H1 (cell line): ENCODE data around the gene ADNP2. TPM values are rescaled to one million over a fixed set of nuclear protein-coding genes. Genes with fewer than 3 reads are reported as not detected.

Source experiments
- CTCF ChIA-PET: fragments of 300-600 bp; sonication (Branson Sonifier 250); formaldehyde crosslinking; loops from one replicate; lab custom pipeline; 2021; ENCODE audit not compliant: partially characterized antibody; lab: Charles Lee
- POLR2A ChIA-PET: fragments of 300-600 bp; sonication (Branson Sonifier 250); formaldehyde crosslinking; loops from one replicate; lab custom pipeline; 2021; ENCODE audit warnings: inconsistent platforms; ENCODE audit not compliant: partially characterized antibody; lab: Charles Lee
- DNase-seq, 2 experiments: peaks; one replicate each; pipeline versions ENCODE4 v3.0.0 to v3.0.0-alpha.2; 2010 to 2022; ENCODE audit warnings: low spot score in 2 of 2, low read depth in 1 of 2, mixed read lengths in 1 of 2
- FAIRE-seq: peaks from 2 replicates; lab custom pipeline; 2011; peaks lifted over from hg19 to GRCh38; lab: Jason Lieb, UNC
- H2AFZ ChIP-seq: 2 replicates; pipeline ENCODE4 v1.8.1; 2012; ENCODE audit warnings: low read length, inconsistent platforms
- H2AK5ac ChIP-seq: 2 replicates; pipeline ENCODE4 v1.6.1; 2013; ENCODE audit warnings: low read depth, low read length
- H2BK120ac ChIP-seq: replicated peaks from 2 replicates; pipeline ENCODE3; 2013; ENCODE audit warnings: low read depth, low read length, inconsistent platforms
- H2BK12ac ChIP-seq: 2 replicates; pipeline ENCODE4 v1.6.1; 2013; ENCODE audit warnings: low read depth, low read length
- H2BK15ac ChIP-seq: 2 replicates; pipeline ENCODE4 v1.6.1; 2013; ENCODE audit warnings: low read length
- H2BK20ac ChIP-seq: 2 replicates; pipeline ENCODE4 v1.6.1; 2013; ENCODE audit warnings: low read length
- H2BK5ac ChIP-seq: 2 replicates; pipeline ENCODE4 v1.6.1; 2013; ENCODE audit warnings: low read depth, low read length
- H3K14ac ChIP-seq: 2 replicates; pipeline ENCODE4 v1.6.1; 2013; ENCODE audit warnings: inconsistent platforms; ENCODE audit not compliant: insufficient read length
- H3K18ac ChIP-seq: 2 replicates; pipeline ENCODE4 v1.6.1; 2013; ENCODE audit warnings: low read length; ENCODE audit errors: extremely low read depth
- H3K23ac ChIP-seq: 2 replicates; pipeline ENCODE4 v1.6.1; 2013; ENCODE audit warnings: inconsistent platforms; ENCODE audit not compliant: insufficient read length
- H3K23me2 ChIP-seq: 2 replicates; pipeline ENCODE4 v1.6.1; 2013; ENCODE audit warnings: low read depth, low read length
- H3K27ac ChIP-seq: 2 replicates; pipeline ENCODE4 v1.6.1; 2011; ENCODE audit warnings: low read depth, low read length, inconsistent platforms
- H3K27me3 ChIP-seq, 4 experiments: replicated peaks in 1 of 4; 1 replicate in 1 of 4; 2 replicates in 3 of 4; pipeline versions ENCODE4 v1.6.1 to v1.8.1; 2011 to 2013; ENCODE audit warnings: low read length in 3 of 4, mild to moderate bottlenecking in 3 of 4, inconsistent platforms in 2 of 4, mixed read lengths in 2 of 4, moderate library complexity in 1 of 4; ENCODE audit not compliant: control insufficient read depth in 3 of 4, insufficient read depth in 3 of 4; ENCODE audit errors: extremely low read depth in 1 of 4
- H3K36me3 ChIP-seq, 4 experiments: 2 replicates each; pipeline versions ENCODE4 v1.6.1 to v1.8.1; 2011 to 2013; ENCODE audit warnings: mild to moderate bottlenecking in 4 of 4, low read length in 3 of 4, moderate library complexity in 2 of 4, control low read depth in 1 of 4, inconsistent platforms in 1 of 4; ENCODE audit not compliant: insufficient read depth in 4 of 4, control insufficient read depth in 2 of 4
- H3K4ac ChIP-seq: replicated peaks from 2 replicates; pipeline ENCODE3; 2013; ENCODE audit warnings: low read length, low read depth, mixed read lengths, inconsistent platforms; ENCODE audit not compliant: insufficient read length
- H3K4me1 ChIP-seq, 4 experiments: replicated peaks in 1 of 4; 1 replicate in 1 of 4; 2 replicates in 3 of 4; pipeline versions ENCODE4 v1.6.1 to v1.8.1; 2011 to 2013; ENCODE audit warnings: low read length in 3 of 4, inconsistent platforms in 2 of 4, mixed read lengths in 1 of 4; ENCODE audit not compliant: insufficient read depth in 4 of 4, control insufficient read depth in 3 of 4
- H3K4me2 ChIP-seq, 2 experiments: 2 replicates each; pipeline versions ENCODE4 v1.6.1 to v1.8.1; 2011 to 2013; ENCODE audit warnings: low read depth in 2 of 2, low read length in 2 of 2, control low read depth in 1 of 2, inconsistent platforms in 1 of 2, mild to moderate bottlenecking in 1 of 2; ENCODE audit not compliant: insufficient read depth in 1 of 2
- H3K4me3 ChIP-seq, 4 experiments: fragments of 200-600, 300-600 bp in 1 of 4; sonication (generic), shearing (Covaris generic), sonication (Bioruptor Twin) in 1 of 4; 2 replicates each; pipeline versions ENCODE4 v1.5.1 to v1.8.1; 2011 to 2016; ENCODE audit warnings: low read length in 4 of 4, low read depth in 3 of 4, control low read depth in 2 of 4, inconsistent platforms in 2 of 4, mild to moderate bottlenecking in 2 of 4, mixed read lengths in 1 of 4, moderate library complexity in 1 of 4; ENCODE audit not compliant: insufficient read depth in 2 of 4; ENCODE audit errors: extremely low read depth in 1 of 4
- H3K56ac ChIP-seq: replicated peaks from 2 replicates; pipeline ENCODE3; 2013; ENCODE audit warnings: low read depth, mild to moderate bottlenecking, mixed read lengths, low read length, inconsistent platforms; ENCODE audit not compliant: insufficient read length
- H3K79me1 ChIP-seq: 2 replicates; pipeline ENCODE4 v1.6.1; 2013; ENCODE audit warnings: low read depth, low read length, control low read depth
- H3K79me2 ChIP-seq, 2 experiments: 2 replicates each; pipeline versions ENCODE4 v1.6.1 to v1.8.1; 2012 to 2013; ENCODE audit warnings: low read length in 2 of 2, mild to moderate bottlenecking in 2 of 2, inconsistent platforms in 1 of 2; ENCODE audit not compliant: insufficient read depth in 2 of 2, control insufficient read depth in 1 of 2
- H3K9ac ChIP-seq, 4 experiments: replicated peaks in 1 of 4; 1 replicate in 1 of 4; 2 replicates in 3 of 4; pipeline versions ENCODE4 v1.6.1 to v1.8.1; 2011 to 2013; ENCODE audit warnings: low read depth in 3 of 4, low read length in 3 of 4, control low read depth in 2 of 4, mild to moderate bottlenecking in 2 of 4, moderate library complexity in 2 of 4, inconsistent platforms in 1 of 4; ENCODE audit errors: extremely low read depth in 1 of 4
- H3K9me3 ChIP-seq, 2 experiments: 2 replicates each; pipeline versions ENCODE4 v1.6.1 to v1.8.1; 2012 to 2013; ENCODE audit warnings: mild to moderate bottlenecking in 2 of 2, moderate library complexity in 2 of 2, control low read depth in 1 of 2, inconsistent platforms in 1 of 2, low read depth in 1 of 2, low read length in 1 of 2, mixed read lengths in 1 of 2; ENCODE audit not compliant: insufficient read depth in 2 of 2
- H4K20me1 ChIP-seq, 2 experiments: replicated peaks in 1 of 2; 2 replicates each; pipeline versions ENCODE3 to v1.8.1; 2011 to 2013; ENCODE audit warnings: inconsistent platforms in 2 of 2, low read length in 2 of 2, mild to moderate bottlenecking in 1 of 2; ENCODE audit not compliant: insufficient read depth in 2 of 2, control insufficient read depth in 1 of 2
- H4K5ac ChIP-seq: 2 replicates; pipeline ENCODE4 v1.6.1; 2013; ENCODE audit warnings: low read length, low read depth, mixed read lengths, inconsistent platforms; ENCODE audit not compliant: insufficient read length
- H4K8ac ChIP-seq: 2 replicates; pipeline ENCODE4 v1.8.0; 2013; ENCODE audit warnings: mild to moderate bottlenecking, moderate library complexity, low read length, inconsistent platforms; ENCODE audit not compliant: insufficient read depth; ENCODE audit errors: extremely low read depth
- H4K91ac ChIP-seq: replicated peaks from 2 replicates; pipeline ENCODE3; 2013; ENCODE audit warnings: low read length, mixed read lengths, inconsistent platforms; ENCODE audit not compliant: insufficient read length
- BACH1 ChIP-seq: IDR thresholded peaks from 2 replicates; pipeline ENCODE4 v1.6.1; 2012; ENCODE audit warnings: low read length, improper control_type of control experiment
- CHD2 ChIP-seq: IDR thresholded peaks from 2 replicates; pipeline ENCODE4 v1.6.1; 2012; ENCODE audit warnings: low read length, improper control_type of control experiment
- E2F6 ChIP-seq: IDR thresholded peaks from 2 replicates; pipeline ENCODE4 v1.6.1; 2012; ENCODE audit warnings: inconsistent platforms
- HDAC6 ChIP-seq: IDR thresholded peaks from one replicate; pipeline ENCODE4 v1.7.1; 2012; ENCODE audit warnings: low read depth, mild to moderate bottlenecking, inconsistent platforms, low read length, moderate library complexity
- JUND ChIP-seq: IDR thresholded peaks from 2 replicates; pipeline ENCODE4 v1.6.1; 2011; ENCODE audit warnings: mild to moderate bottlenecking, improper control_type of control experiment, low read length
- POLR2AphosphoS5 ChIP-seq: IDR thresholded peaks from 2 replicates; pipeline ENCODE4 v1.6.1; 2011; ENCODE audit warnings: low read depth, low read length
- RBBP5 ChIP-seq: IDR thresholded peaks from 2 replicates; pipeline ENCODE4 v1.7.1; 2012; ENCODE audit warnings: low read depth, mild to moderate bottlenecking, inconsistent platforms, low read length, moderate library complexity, borderline replicate concordance
- SP1 ChIP-seq: IDR thresholded peaks from 2 replicates; pipeline ENCODE4 v1.6.1; 2011; ENCODE audit warnings: low read depth, low read length
- SRF ChIP-seq: IDR thresholded peaks from 2 replicates; pipeline ENCODE4 v1.6.1; 2011; ENCODE audit warnings: mild to moderate bottlenecking, low read depth, low read length, moderate library complexity
- TAF1 ChIP-seq: IDR thresholded peaks from 2 replicates; pipeline ENCODE4 v1.6.1; 2011; ENCODE audit warnings: mild to moderate bottlenecking, low read depth, low read length
- TEAD4 ChIP-seq: IDR thresholded peaks from 2 replicates; pipeline ENCODE4 v1.6.1; 2012; ENCODE audit warnings: low read depth, low read length, inconsistent platforms, mixed read lengths
- YY1 ChIP-seq: IDR thresholded peaks from 2 replicates; pipeline ENCODE4 v1.6.1; 2011; ENCODE audit warnings: low read depth, mild to moderate bottlenecking, low read length
- ZNF274 ChIP-seq: IDR thresholded peaks from 2 replicates; pipeline ENCODE4 v1.7.0; 2012; ENCODE audit warnings: low read length, borderline replicate concordance; ENCODE audit errors: extremely low read depth
- WGBS, 2 experiments: shearing (Covaris generic) in 1 of 2; methylation state at CpG; one replicate each; pipeline versions ENCODE4 v1.1.6 to v1.1.7; 2013 to 2015; ENCODE audit warnings: low lambda C conversion rate in 2 of 2, mixed read lengths in 2 of 2, inconsistent platforms in 1 of 2, low coverage in 1 of 2, missing lambda C conversion rate in 1 of 2; ENCODE audit not compliant: insufficient replicate concordance in 2 of 2, insufficient coverage in 1 of 2, insufficient read length in 1 of 2; ENCODE audit errors: extremely low coverage in 1 of 2, missing lambda C conversion rate in 1 of 2; 5-methylcytosine and 5-hydroxymethylcytosine counted together
- polyA plus RNA-seq, 7 experiments: library from polyadenylated mRNA; depleted of rRNA in 3 of 7; stranded (reverse) in 5 of 7; unstranded in 2 of 7; fragments of >200 nt in 5 of 7; fragments of 200-250 nt in 2 of 7; gene quantifications; 1 replicate in 5 of 7; 2 replicates in 1 of 7; 4 replicates in 1 of 7; pipeline versions ENCODE4 v1.2.1 to v1.2.3, GENCODE V29; 2011 to 2013; ENCODE audit warnings: missing spikeins in 2 of 7, mixed read lengths in 2 of 7
- total RNA-seq: library from RNA; stranded (reverse); fragmentation: NEBNext Ultra II Directional; extraction: Animal tissue kit (Norgen Biotek cat#: 25700); gene quantifications from 2 replicates; pipeline ENCODE4 v1.2.1, GENCODE V29; 2021

ADNP2 gene
- total and polyA plus RNA-seq, 2 of the 8 experiments (the other 6 are each of a cell fraction or from before 2014, with no cell fraction given): 25.1 to 61.6 TPM

- Histone ChIP-seq H2BK12ac (no peak overlapping the region), H3K4me2 (no peak overlapping the region), H2BK5ac (no peak overlapping the region), H3K79me1 (no peaks in the 10 kb centered on the region), H3K9ac (no peak overlapping the region), H3K36me3 (no peaks in the 10 kb centered on the region), H4K5ac (no peak overlapping the region), H3K18ac (no peak overlapping the region), H2BK15ac (no peak overlapping the region), H4K8ac (no peak overlapping the region), H3K27me3 (no peaks in the 10 kb centered on the region), H3K4ac (no peak overlapping the region), H3K14ac (no peak overlapping the region), H4K20me1 (no peaks in the 10 kb centered on the region), H3K56ac (no peak overlapping the region), H3K79me2 (no peaks in the 10 kb centered on the region), H3K27ac (no peak overlapping the region), H3K4me3 (no peak overlapping the region), H2AK5ac (no peak overlapping the region), H2BK120ac (no peak overlapping the region), H3K23me2 (no peaks in the 10 kb centered on the region), H2AFZ (no peak overlapping the region), H3K4me1 (no peaks in the 10 kb centered on the region), H4K91ac (no peak overlapping the region), H3K9me3 (peaks cover 7 to 25% of the 10 kb centered on the region in 2 experiments; a peak in 3 of 4 replicates), H2BK20ac (no peak overlapping the region), H3K23ac (no peak overlapping the region)
- FAIRE-seq: no peak
- no peak for DNase-seq
- POLR2A ChIA-PET: no interaction called here
- WGBS, 2 experiments: 92% methylated on average over 2 of the region's 2 CpGs; no CpG with 5 or more reads in 1 of the 2 experiments
- CTCF ChIA-PET: interaction anchor here (1.5 kb wide), 1 partner anchor 22 kb away, joined by 4 read pairs; no protein-coding TSS in a partner anchor
- TF ChIP-seq BACH1 (no peak), POLR2AphosphoS5 (no peak), JUND (no peak), SRF (no peak), E2F6 (no peak), SP1 (no peak), TEAD4 (no peak), CHD2 (no peak), ZNF274 (no peak), TAF1 (no peak), RBBP5 (no peak), YY1 (no peak), HDAC6 (no peak)
Observed at GRCh38 chr18:80088036-80088435, 21.0 kb upstream of the ADNP2 start.
